OCI-LY1 (cell line): ENCODE data around the gene NCF2.

Experiments used
- CTCF ChIP-seq: fragments of 200-600 bp; sonication (generic), shearing (Covaris generic); IDR thresholded peaks from 2 replicates; pipeline ENCODE4 v1.5.1; 2017; ENCODE audit warnings: mild to moderate bottlenecking, antibody characterized with exemption, low read length, moderate library complexity, mixed read lengths
- EZH2 ChIP-seq: fragments of 200-600 bp; sonication (generic), shearing (Covaris generic); IDR thresholded peaks from 2 replicates; pipeline ENCODE4 v1.8.0; 2017; ENCODE audit warnings: borderline replicate concordance, mixed run types, mild to moderate bottlenecking, antibody characterized with exemption, low read length, moderate library complexity, mixed read lengths

DNA sequence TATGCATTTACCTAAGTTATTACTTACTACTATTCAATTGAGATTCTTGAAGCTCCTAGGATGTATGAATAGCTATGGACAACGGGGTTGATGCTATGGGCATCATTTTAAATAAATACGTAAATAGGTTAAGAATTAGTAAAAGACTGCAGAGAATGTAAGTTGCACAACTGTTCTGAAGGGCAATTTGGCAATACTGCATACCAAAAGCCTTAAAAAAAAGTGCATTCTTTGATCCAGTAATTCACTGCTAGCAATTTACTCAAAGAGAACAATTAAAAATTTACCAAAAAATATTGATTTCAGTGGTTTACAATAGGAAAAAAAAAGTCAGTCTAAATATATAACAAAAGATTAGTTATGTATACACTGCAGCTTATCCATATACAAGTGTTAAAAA, 41.9 kb upstream of the NCF2 start:
- TF ChIP-seq EZH2: no peak
- no peak for TF ChIP-seq CTCF
